Forelimb muscle (tissue), 1 donor: Measurements from ENCODE around the gene DCP1B. TPM values are rescaled to one million over a fixed set of nuclear protein-coding genes. Genes with fewer than 3 reads are reported as not detected.

Experiments used
- DNase-seq: peaks from one replicate; pipeline ENCODE4 v3.0.0-alpha.2; 2013; ENCODE audit warnings: low read depth
- polyA plus RNA-seq: library from polyadenylated mRNA; unstranded; fragments of 120-200 nt; gene quantifications from one replicate; pipeline ENCODE4 v1.2.1, GENCODE V29; 2013; ENCODE audit not compliant: insufficient read length

The DCP1B gene
- polyA plus RNA-seq, 1 donor, result 13.8 TPM

DNA sequence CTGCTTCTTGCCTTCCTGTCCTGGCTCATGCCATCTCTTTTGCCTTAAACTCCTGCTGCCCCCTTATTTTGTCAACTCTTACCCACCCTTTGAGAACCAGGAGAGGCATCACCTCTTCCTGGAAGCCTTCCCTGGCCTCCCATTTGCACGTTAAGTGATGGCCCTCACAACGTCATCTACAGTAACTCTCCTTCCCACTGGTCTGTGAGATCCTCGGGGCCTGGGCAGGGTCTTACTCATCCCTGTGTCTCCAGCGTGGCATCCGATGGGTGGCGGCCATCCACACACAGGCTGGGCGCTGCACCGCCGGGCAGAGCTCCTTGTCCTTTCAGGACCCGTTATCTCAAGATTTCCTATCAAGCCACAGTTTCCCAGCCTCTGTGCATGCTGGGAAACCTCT lies 69.0 kb downstream of the DCP1B start:
- no peak for DNase-seq

DNA sequence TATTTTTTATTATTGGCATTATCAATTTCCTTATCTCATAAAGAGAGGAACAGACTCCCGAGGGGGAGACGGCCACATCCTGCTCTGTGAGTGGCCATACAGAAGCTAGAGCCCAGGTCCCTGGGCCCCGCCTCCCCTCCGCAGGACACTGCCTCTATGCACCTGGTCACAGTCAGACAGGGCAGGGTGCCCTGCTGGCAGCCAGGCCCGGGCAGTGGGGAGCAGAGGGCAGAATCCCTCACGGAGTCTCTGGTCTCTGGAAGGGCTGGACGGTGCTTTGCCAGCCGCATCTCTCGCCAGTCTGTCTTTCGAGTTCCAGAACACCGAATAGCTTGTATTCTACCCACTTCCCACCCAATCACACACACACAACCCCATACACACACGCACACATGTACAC lies 69.4 kb downstream of the DCP1B start:
- DNase-seq, result no peak

DNA sequence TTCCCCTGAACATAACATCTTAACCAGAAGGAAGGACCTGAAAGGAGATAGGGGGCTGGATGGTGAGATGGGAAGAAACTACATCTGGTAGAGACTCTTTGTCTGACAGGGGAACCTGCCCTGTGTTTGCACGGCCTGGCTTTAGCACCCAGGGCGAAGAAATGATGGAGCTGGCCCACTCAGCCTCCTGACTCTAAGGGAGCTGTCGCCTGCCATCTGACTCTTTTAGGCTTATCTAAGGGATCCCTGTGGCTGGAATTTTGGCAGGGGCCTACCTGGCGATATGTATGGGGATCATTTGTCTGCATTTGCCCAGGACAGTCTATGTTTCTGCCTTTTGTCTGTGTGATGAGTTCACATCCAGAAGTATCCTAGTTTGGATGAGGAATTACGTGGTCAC lies 70.2 kb downstream of the DCP1B start:
- no peak for DNase-seq

DNA sequence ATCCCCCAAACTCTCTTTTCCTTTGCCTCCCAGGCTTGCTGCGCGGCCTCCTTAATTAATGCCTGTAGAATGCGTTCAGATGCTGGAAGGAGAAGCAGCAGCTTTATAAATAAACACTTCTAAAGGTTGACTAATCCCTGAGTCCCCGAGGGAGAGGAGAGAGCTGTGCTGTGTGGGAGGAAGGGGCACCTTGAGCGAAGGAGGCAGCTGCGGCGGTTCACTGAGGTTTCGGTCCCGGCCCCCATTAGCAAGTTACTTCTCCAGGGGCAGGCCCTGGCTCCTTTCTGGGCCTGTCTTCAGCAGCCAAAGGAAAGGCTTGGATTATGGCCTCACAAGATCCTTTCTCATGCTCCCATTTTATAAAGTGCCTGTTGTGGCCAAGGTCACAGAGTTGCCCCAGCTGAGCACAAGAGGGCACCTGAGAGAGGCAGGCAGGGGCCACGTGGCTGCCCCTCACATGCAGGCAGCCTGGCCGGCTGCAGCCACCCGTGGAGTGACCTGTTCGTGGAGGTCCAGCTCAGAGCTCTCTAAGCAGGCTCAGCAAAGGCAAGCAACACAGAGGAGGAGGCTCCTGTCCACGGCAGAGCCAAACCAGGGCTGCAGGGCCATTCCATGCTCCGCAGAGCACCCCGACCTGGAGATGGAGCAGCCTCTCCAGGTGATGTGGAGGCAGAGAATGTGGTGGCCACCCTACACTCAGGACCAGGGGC lies 70.8 kb downstream of the DCP1B start:
- no peak for DNase-seq

DNA sequence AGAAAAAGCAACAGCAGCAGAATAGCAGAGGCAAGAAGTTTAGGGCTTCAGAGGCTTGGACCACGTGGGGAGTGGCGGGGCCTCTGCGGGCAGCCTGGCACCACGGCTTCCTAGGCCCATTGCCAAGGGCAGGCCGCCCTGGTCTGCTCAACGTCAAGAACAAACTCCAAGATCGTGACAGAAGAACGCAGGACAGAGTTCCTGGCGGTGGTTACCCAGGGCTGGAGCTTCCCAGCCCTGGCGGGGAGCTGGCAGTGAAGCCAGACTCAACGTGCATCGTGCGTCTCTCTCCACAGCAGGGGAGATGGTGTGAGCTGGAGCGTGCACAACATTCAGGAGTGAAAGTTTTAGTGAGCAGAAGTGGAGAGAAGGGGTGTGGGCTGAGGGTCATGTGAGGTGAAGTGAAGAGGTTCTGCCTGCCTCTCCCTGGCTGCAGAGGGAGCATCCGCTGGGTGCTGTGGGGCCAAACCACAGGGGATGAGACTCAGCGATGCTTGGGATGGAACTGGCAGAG lies 71.9 kb downstream of the DCP1B start:
- DNase-seq, result no peak

DNA sequence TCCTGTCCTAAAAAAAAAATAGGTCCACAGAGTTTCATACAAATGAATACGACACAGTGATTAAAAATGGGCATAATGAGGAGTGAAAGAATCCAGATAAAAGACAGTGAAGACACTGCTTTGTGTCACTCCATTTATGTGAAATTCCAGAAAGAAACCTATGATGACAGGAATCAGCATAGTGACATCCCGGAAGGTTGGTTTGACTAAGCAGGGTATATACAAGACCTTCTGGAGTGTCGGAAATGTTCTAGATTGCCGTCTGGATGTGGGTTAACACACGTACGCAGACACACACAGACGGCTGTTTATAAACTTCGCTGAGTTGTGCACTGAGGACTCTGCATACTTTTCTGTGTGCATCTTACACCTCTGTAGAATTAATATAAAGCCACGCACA lies 72.6 kb downstream of the DCP1B start:
- DNase-seq, result no peak

DNA sequence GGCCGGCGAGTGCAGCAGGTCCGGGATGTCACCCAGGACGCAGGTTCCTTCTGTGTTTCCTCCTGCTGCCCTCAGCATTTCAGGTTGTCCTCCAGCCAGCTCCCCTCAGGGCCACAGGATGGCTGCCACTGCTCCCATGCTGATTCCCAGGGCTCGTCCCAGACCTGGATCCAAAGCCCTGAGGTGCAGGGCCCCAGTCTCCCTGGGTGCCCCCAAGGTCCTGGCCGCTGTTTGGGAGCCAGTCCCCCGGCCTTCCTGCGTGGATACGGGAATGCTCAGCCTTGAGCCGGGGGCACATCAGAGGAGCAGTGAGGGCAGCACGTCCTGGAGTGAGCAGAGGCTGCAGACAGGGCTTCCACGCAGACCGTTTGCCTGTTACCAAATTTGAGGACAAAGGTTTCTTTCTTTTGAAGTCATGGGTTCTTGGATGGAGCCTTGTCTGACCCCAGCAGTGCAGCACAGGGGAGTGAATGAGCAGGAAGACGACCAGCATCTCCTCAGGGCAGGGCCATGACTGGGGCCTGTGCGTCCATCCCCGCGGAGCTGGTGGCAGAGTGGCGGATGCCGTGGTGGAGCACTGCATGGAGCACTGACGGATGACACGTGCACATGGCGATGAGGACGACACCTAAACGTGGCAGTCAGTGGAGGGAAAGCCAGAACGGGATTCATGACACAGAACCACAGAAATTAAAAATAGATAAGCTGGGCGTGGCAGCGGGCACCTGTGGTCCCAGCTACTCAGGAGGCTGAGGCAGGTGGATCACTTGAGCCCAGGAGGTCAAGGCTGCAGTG lies 73.3 kb downstream of the DCP1B start:
- DNase-seq, result no peak

DNA sequence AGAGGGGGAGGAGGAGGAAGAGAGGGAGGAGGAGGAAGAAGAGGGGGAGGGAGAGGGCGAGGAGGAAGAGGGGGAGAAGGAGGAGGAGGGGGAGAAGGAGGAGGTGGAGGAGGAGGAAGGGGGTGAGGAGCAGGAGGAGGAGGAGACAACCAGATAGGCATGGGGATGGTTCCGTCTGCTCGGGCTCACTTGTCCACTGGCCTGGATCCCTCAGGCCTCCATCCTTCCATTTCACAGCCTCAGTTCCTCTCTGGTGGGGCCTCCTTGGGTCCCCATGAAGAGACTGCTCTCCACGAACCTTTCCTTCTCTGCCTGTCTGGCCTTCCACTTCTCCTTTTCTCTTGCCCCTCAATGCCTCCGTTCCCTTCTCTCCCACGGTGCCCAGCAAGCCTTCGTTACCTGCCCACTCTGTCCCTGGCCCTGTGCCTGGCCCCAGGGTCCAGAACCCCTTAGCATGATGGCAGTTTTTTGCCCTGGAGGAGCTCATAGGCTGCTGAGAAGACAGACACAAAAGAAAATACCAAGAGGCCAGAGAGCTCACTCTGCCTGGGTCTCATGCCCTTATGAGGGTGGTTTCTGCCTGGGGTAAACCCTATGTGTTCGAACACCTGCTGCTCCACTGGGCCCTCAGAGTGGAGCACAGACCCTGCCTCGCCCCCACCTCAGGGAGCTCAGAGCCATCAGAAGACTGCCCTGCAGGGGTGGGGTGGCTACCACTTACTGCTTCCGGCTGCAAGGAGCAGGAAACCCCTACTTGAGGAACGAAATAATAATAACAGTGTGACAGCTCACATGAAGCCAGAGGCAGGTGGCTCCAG lies 74.1 kb downstream of the DCP1B start:
- no peak for DNase-seq

DNA sequence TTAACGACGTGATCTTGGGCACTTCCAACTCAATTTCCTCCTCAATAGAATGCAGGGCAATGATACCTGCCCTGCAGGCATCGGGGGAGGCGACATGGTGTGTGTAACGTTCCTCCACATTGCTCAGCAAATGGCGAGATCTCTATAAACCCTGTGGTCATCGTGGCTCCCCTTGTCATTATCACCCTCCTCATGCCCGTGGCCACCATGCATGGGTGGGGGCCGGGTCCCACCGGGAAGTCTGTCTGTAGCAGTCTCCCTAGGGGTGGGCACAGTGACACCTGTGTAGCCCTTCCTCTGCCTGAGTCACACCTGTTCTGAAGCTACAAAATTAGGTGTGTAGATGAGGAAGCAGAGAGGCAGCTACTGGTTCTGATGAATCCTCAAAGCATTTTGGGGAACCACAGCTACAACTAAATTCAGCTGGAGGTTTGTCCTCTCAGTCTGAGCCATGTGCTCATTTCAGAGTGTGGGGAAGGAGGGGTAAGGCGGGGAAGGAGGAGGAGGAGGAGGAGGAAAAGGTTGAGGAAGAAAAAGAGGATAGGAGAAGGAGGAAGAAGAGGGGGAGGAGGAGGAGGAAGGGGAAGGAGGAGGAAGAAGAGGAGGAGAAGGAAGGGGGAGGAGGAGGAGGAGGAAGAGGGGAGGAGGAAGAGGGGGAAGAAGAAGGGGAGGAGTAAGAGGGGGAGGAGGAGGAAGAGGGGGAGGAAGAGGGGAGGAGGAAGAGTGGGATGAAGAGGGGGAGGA lies 74.8 kb downstream of the DCP1B start:
- DNase-seq, result no peak

DNA sequence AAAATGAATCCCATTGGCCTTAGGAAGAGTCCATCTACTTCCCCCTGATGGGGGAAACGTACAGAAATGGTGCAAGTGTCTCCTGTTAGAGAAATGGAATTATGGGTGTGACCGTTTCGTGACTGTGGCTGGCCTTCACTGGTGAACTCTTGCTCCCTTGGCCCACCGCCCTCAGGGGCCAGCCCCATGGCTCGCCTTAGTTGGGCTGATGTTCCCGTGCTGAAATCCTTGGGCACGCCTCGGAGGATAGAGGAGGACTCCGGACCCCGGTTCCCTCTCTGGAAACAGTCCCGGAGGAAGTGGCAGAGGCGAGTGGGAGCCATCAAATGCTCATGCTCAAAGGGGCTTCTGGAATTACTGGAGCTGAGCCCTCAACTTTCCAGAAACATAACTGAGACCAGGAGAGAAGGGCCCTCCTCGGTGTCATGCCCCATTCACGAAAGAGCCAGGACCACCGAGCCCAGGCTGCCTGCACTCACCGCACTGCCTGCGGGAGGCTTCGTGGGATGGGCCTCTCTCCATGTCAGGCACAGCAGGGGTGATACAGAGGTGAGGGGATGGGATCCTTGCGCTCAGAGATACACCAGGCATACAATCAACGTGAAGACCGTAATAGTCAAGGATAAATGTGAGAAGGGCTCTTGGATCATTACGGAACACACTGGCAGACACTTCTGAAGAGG lies 75.7 kb downstream of the DCP1B start:
- no peak for DNase-seq

DNA sequence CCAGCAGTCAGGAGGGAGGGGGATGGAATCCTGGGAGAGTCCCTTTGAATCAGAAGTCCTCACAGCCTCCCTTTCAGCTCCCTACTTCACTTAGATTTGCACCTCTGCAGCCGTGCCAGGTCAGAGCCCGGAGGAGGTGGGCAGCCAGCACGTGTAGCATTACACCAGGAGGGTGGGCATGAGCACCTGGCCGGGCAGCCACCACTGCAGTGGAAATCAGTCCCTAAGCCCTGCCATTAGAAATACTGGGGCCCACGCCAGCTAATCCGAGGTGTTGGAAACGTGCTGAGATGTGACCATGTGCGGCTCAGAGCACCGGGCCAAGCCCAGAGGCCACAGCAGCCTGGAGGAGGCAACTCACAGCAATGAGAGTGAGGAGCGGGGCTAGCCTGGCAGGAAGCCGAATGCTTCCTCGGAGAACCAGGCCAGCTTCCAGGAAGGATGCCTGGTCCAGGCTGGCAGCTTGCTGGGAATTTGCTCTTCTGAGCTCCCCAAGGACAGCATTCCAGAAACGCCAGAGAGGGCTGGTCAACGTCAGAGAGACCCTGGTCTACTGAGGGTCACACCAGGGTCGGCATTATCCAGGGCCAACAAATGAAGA lies 76.4 kb downstream of the DCP1B start:
- DNase-seq, result no peak

DNA sequence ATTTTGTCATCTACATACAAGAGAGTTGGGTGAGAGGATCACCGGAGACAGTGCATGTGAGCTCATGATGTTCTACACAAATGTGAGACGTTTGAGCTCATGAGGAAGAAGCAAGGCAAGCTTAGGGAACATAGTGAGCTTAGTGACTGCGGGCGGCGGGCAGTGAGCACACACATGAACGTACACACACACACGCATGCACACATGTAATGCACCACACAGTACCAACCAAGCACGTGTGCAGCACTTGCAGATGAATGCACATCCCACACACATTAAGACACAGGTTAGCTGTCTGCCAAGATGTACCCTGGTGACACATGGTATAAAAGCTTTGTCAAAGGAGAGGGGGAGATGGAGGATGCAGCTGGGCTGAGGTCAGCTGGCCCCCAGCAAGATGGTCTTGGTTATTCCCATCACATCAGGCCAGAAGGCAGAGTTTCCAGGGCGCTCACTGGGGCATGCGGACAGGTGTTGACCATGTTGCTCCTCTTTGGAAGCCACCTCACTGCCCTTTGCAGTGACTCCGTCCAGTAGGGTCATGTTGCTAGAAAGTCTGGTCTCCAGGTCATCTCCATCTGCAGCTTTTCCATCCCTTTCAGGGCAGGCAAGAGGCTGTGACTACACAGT lies 77.1 kb downstream of the DCP1B start:
- DNase-seq, result no peak

DNA sequence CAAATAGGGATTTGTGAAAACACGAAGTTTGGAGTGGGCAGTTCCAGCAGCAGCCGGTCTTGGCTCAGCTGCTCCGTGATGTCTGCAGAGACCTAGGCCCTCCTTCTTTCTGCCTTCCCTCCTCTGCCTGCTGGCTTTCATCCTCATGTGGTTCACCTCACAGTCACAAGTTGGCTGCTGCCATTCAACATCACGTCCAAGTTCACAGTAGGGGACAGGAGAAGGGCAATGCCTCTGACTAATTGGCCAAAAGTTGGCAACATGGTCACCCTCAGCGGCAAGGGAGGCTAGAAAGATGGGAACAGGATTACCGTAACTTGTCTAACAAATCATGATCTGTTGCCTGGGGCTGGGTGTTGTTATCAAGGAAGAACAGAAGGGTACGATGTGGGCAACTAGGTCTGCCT lies 78.0 kb downstream of the DCP1B start:
- DNase-seq, result no peak

DNA sequence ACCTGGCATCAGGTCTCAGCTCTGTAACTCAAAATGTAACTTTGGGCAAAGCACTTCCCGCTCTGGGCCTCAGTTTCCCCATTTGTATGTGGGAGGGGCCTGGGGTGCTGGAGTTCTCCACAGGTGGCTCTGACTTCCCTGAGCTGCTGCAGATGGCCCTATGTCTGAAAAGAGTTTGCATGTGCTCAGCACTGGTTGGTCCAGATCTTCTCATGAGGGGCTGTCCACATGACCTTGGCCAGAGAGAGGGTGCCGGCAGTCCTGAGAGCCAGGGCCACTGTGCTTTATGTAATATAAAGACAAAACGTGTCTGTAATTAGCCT lies 78.6 kb downstream of the DCP1B start:
- DNase-seq, result no peak

DNA sequence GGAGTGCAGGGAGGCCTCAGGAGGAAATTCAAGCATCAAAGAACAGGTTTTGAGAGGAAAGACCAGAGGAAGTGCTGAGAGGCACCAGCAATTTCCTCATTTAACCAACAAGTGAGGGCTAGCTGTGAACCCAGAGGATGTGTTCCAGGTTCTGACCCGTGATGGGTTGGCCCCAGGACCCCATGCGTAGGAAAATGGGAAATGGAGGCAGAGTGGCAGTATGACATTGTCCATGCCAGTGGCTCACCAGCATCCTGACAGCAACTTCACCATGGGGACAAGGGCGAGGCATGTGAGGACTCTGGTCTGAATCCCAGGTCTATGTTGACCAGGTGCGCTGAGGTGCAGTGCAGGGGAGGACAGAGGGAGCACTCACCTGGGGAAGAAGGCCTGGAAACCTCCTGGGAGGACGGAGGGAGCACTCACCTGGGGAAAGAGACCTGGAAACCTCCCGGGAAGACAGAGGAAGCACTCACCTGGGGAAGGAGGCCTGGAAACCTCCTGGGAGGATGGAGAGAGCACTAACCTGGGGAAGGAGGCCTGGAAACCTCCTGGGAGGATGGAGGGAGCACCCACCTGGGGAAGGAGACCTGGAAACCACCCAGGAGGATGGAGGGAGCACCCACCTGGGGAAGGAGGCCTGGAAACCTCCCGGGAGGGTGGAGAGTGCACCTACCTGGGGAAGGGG lies 79.1 kb downstream of the DCP1B start:
- DNase-seq, result no peak

DNA sequence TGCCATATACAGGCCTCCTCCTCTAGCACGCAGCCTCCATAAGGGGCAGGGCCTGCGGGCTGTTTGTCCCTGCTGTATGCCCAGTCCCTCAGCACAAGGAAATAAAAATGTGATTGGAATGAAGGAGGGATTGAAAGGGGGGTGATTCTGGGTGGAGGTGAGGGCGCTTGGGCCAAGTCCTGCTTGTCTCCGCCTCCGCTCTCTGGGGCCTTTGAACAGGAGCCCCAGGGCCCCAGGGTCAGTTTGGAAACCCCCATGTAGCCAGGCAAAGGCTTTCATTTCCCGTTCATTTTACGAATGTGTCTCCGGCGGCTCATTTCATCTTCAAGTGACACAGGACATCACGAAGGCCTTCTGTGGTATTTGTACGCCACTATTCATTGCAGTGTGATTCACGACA lies 81.3 kb downstream of the DCP1B start:
- no peak for DNase-seq

DNA sequence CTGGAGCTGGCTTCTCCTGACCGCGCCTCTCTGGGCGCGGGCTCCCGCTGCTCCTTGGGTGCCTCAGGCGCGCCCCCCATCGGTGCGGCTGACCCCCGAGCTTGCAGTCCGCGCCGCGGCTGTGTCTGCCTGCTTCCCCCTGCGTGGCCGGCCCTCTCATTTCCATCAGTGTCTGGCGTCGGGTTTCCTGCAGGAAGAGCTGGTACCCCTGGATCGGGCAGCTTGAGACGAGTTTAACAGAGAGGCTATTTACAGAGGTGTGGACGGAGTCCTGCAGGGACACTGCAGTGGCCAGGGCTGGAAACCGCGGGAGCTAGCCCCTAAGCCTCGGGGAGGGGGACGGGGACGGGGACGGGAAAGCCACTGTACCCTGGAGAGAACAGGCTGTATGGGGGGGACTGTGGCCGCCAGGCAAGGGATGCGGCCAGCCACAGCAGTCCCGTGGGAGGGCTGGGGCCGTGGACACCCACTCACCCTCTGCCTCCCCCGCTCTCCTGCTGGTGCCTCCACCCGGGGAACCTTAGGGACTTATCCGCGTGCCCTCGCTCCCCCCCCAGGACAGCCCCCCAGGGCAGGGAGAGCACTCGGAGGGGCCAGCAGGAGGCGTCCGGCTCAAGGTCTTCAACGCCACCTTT lies 82.1 kb downstream of the DCP1B start:
- DNase-seq, result no peak

DNA sequence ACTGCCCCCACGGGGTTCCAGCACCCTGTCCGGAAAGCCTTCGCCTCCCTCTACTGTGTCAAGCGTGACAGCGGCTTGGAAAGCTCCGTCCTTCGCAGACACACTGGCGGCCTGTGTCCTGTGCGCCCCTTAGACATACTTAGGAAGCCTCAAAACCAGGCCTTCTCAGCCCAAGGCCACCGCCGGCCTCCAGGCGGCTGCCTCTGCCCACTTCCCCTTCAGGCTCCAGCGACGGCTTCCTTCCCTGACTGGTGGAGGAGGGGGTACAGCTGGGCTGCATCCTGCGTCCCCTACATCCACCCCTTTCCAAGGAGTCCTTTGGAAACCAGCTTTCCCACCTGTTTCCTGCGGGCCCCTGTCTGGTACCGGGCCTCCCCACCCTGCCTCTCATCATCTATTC lies 83.3 kb downstream of the DCP1B start:
- DNase-seq, result no peak

DNA sequence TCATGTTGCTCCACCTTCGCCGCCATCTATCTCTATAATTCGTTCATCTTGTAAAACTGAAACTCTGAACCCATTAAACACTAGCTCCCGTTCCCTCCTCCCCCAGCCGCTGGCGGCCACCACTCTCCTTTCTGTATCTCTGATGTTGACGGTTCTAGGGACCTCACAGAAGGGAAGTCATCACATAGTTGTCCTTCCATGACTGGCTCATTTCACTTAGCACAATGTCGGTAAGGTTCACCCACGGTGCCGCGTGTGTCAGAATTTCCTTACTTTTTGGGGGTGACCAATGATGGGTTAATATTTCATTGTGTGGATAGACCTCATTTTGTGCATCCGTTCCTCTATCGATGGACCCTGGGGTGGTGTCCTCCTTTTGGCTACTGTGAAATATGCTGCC lies 83.8 kb downstream of the DCP1B start:
- no peak for DNase-seq
